ENCODE measurements around the gene IFT122.

GRCh38 chr3:129467932-129468331 lies 27.9 kb downstream of the IFT122 start:
- TF ChIP-seq POLR2A (IDR thresholded peaks at IDR 0.05) (no peak), EP300 (IDR thresholded peaks at IDR 0.05) (no peak), POLR2AphosphoS5 (IDR thresholded peaks at IDR 0.05) (no peak)
- TF ChIP-seq, protein P1, sequence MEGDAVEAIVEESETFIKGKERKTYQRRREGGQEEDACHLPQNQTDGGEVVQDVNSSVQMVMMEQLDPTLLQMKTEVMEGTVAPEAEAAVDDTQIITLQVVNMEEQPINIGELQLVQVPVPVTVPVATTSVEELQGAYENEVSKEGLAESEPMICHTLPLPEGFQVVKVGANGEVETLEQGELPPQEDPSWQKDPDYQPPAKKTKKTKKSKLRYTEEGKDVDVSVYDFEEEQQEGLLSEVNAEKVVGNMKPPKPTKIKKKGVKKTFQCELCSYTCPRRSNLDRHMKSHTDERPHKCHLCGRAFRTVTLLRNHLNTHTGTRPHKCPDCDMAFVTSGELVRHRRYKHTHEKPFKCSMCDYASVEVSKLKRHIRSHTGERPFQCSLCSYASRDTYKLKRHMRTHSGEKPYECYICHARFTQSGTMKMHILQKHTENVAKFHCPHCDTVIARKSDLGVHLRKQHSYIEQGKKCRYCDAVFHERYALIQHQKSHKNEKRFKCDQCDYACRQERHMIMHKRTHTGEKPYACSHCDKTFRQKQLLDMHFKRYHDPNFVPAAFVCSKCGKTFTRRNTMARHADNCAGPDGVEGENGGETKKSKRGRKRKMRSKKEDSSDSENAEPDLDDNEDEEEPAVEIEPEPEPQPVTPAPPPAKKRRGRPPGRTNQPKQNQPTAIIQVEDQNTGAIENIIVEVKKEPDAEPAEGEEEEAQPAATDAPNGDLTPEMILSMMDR (IDR thresholded peaks at IDR 0.05): no peak
